ENCODE measurements around the gene TSHZ3.

TSHZ3 gene

DNA sequence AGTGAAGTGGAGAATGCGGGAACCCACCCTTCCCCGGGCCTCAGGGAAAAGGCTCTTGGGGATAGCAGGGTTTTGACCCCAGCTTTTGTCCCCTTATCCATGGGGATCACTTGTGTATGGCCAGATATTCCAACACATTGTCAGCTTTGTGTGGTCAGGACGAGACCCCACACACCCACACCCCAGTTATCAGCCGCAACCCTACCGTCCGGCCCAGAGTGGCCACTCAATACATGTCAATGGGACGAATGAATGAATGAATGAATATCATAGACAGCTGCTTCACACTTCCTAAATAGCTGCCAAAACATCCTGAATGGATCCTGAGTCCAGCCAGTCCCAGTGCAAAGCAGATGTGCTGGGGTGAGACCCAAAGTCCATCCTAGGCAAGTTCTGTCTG, 64.6 kb downstream of the TSHZ3 start:
- no peak overlapping the region for H3K4me3 ChIP-seq (ENCODE audit: low read depth, low read length)
- DNase-seq (ENCODE audit: low read depth), result no peak
- TF ChIP-seq, protein P1, sequence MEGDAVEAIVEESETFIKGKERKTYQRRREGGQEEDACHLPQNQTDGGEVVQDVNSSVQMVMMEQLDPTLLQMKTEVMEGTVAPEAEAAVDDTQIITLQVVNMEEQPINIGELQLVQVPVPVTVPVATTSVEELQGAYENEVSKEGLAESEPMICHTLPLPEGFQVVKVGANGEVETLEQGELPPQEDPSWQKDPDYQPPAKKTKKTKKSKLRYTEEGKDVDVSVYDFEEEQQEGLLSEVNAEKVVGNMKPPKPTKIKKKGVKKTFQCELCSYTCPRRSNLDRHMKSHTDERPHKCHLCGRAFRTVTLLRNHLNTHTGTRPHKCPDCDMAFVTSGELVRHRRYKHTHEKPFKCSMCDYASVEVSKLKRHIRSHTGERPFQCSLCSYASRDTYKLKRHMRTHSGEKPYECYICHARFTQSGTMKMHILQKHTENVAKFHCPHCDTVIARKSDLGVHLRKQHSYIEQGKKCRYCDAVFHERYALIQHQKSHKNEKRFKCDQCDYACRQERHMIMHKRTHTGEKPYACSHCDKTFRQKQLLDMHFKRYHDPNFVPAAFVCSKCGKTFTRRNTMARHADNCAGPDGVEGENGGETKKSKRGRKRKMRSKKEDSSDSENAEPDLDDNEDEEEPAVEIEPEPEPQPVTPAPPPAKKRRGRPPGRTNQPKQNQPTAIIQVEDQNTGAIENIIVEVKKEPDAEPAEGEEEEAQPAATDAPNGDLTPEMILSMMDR (IDR thresholded peaks at IDR 0.05; ENCODE audit: low read depth, low read length), result no peak
- TF ChIP-seq, protein P2, sequence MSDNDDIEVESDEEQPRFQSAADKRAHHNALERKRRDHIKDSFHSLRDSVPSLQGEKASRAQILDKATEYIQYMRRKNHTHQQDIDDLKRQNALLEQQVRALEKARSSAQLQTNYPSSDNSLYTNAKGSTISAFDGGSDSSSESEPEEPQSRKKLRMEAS (IDR thresholded peaks at IDR 0.05; ENCODE audit: low read depth, low read length), result no peak
- TF ChIP-seq POLR2A (IDR thresholded peaks at IDR 0.05; ENCODE audit: extremely low read depth, insufficient read length) (no peak), MYC (IDR thresholded peaks at IDR 0.05; ENCODE audit: low read depth, low read length) (no peak)

DNA sequence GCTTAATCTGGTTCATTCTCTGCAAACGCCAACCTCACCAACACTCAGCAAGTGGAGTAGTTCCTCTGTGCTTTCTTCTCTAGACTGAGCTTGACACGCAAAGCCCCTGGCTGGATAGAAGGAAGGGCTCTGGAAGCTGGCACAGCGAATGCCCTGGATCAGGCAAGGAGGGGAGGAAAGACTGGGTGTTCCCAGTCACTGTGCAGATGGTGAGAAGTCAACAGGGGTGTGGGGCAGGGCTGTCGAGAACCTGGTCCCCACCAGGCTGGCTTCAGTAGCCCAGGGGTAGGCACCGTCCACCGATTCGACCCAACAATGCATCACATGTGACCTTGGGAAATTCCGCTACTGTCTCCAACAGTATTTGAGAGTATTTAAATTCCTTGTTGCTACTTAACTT, 65.5 kb downstream of the TSHZ3 start:
- TF ChIP-seq, protein P1 (IDR thresholded peaks at IDR 0.05; ENCODE audit: low read depth, low read length), result no peak
- DNase-seq (ENCODE audit: low read depth), result no peak
- no peak overlapping the region for H3K4me3 ChIP-seq (ENCODE audit: low read depth, low read length)

DNA sequence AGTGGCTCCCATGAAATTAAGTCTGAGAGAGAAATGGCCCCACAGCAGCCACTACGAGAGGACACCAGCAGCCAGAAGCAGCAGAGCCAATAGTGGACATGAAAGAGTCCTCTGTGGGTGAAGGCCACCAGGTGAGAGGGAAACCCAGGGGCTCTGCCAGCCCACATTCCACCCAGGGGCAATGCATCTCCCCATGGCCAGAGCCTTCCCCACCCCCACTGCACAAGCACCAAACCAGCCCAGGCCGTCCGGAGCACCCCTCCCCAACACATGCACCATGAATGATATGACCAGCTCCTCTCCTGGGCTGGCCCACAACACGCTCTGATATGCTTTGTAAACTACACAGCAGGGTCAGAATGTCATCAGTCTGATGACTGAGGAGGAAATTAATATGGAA, 66.9 kb downstream of the TSHZ3 start:
- DNase-seq (ENCODE audit: low read depth), result no peak
- TF ChIP-seq, protein P2 (IDR thresholded peaks at IDR 0.05; ENCODE audit: low read depth, low read length), result no peak
- TF ChIP-seq POLR2A (IDR thresholded peaks at IDR 0.05; ENCODE audit: extremely low read depth, insufficient read length) (no peak), MYC (IDR thresholded peaks at IDR 0.05; ENCODE audit: low read depth, low read length) (no peak)
- TF ChIP-seq, protein P1 (IDR thresholded peaks at IDR 0.05; ENCODE audit: low read depth, low read length), result no peak
- no peak overlapping the region for H3K4me3 ChIP-seq (ENCODE audit: low read depth, low read length)

DNA sequence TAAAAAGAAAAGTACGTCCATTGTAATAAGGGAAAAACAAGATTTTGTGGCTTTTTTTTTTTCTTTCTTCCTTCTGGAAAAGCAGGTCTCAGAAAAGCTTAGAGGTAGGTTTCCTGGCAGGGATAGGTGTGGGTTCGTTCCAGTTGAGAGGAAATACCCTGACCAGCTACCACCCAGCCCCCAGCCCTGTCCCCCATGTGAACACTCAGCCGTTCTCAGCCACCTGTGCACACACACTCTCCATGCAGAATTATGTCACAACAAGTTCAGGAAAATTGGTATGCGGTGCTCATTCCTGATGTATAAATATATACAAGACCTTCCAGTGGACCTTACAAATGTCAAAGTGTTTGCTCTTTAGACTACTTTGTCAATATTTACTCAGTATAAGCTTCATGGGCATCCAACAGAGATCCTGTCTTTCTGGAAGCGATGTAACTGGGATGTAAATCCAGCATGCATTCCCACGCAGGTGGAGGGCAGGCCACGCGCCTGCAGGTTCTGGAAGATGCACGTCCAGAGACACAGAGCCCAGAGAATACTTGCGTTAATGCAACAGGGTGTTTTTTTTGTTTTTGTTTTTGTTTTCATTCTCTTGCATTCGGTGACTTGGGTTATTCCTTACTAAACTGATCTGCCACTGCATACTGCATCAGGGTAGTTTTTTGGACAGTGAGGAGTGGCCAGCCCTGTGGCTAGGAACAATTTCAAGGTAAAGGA, 68.8 kb downstream of the TSHZ3 start:
- TF ChIP-seq MYC (IDR thresholded peaks at IDR 0.05; ENCODE audit: low read depth, low read length), result no peak
- no peak for TF ChIP-seq POLR2A (IDR thresholded peaks at IDR 0.05; ENCODE audit: extremely low read depth, insufficient read length)
- TF ChIP-seq, protein P1 (IDR thresholded peaks at IDR 0.05; ENCODE audit: low read depth, low read length), result no peak
- TF ChIP-seq, protein P2 (IDR thresholded peaks at IDR 0.05; ENCODE audit: low read depth, low read length), result no peak
- H3K4me3 ChIP-seq (ENCODE audit: low read depth, low read length), result no peak overlapping the region
- DNase-seq (ENCODE audit: low read depth), result no peak

DNA sequence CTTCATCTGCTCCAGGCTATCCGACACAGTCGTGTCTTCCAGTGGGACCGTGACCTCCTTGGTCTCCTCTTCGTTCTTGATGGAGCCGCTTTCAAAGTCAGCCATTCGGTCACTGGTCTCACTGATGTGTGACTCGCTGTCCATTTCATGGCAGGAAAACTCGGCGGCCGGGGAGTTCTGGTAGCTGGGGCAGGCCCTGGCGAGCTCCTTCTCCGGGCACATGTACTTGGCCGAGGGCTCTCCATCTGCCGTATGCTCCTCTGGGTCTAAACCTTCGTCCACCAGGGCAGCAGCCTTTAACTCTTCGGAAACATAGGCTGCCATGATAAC, 69.8 kb downstream of the TSHZ3 start:
- no peak overlapping the region for H3K4me3 ChIP-seq (ENCODE audit: low read depth, low read length)
- TF ChIP-seq POLR2A (IDR thresholded peaks at IDR 0.05; ENCODE audit: extremely low read depth, insufficient read length) (no peak), MYC (IDR thresholded peaks at IDR 0.05; ENCODE audit: low read depth, low read length) (no peak)
- TF ChIP-seq, protein P2 (IDR thresholded peaks at IDR 0.05; ENCODE audit: low read depth, low read length), result no peak
- TF ChIP-seq, protein P1 (IDR thresholded peaks at IDR 0.05; ENCODE audit: low read depth, low read length), result no peak
- no peak for DNase-seq (ENCODE audit: low read depth)
